Type B pancreatic cell (in vitro differentiated cells): Measurements from ENCODE around the gene KCNT2. TPM values are rescaled to one million over a fixed set of nuclear protein-coding genes. Genes with fewer than 3 reads are reported as not detected.
A peak's percentile ranks its signal among the peaks of the same experiment; 100 is the strongest.

Experiments
- DNase-seq: peaks from one replicate; pipeline ENCODE4 v3.0.0; 2021; ENCODE audit warnings: mixed read lengths; ENCODE audit not compliant: unreplicated experiment; ENCODE audit errors: extremely low spot score
- H3K27ac Mint-ChIP-seq: 2 replicates; pipeline ENCODE4 v1.8.0; 2021; ENCODE audit warnings: mild to moderate bottlenecking, mixed read lengths
- H3K27me3 Mint-ChIP-seq: 2 replicates; pipeline ENCODE4 v1.8.0; 2021; ENCODE audit warnings: mixed read lengths
- H3K36me3 Mint-ChIP-seq: 2 replicates; pipeline ENCODE4 v1.8.0; 2021; ENCODE audit warnings: mixed read lengths
- H3K4me1 Mint-ChIP-seq: one replicate; pipeline ENCODE4 v1.8.0; 2021; ENCODE audit warnings: mixed read lengths; ENCODE audit not compliant: unreplicated experiment
- H3K4me3 Mint-ChIP-seq: 2 replicates; pipeline ENCODE4 v1.8.0; 2021; ENCODE audit warnings: mild to moderate bottlenecking, mixed read lengths
- H3K9me3 Mint-ChIP-seq: 2 replicates; pipeline ENCODE4 v1.8.0; 2021; ENCODE audit warnings: mixed read lengths
- CTCF ChIP-seq: fragments of 200-600 bp; sonication (generic); conservative IDR thresholded peaks from 2 replicates; pipeline ENCODE4 v1.5.0; 2021; ENCODE audit warnings: antibody characterized with exemption, mild to moderate bottlenecking
- total RNA-seq: library from RNA; stranded (reverse); gene quantifications from 2 replicates; pipeline ENCODE4 v1.2.1, GENCODE V29; 2021; ENCODE audit warnings: low replicate concordance

The KCNT2 gene
- total RNA-seq, 1 donor from 2014 or later, result 10.9 TPM

DNA sequence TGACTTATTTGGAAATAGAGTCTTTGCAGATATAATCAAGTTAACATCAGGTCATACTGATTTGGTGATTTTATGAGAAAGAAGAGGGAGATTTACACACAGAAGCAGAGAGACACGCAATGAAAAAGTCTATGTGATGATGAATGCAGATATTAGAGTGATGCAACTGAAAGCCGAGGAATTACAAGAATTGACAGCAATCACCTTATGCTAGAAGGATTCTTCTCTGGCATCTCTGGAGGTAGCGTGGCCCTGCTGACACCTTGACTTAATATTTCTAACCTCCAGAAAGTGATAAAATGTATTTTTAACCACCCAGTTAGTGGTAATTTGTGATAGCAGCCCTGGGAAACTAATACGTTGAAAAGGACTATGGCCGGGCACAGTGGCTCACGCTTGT lies 29.4 kb upstream of the KCNT2 start:
- Mint-ChIP-seq H3K36me3 (no peaks in the 10 kb centered on the region), H3K27me3 (no peaks in the 10 kb centered on the region), H3K4me3 (no peak overlapping the region), H3K27ac (no peak overlapping the region), H3K4me1 (no peaks in the 10 kb centered on the region), H3K9me3 (no peaks in the 10 kb centered on the region)
- no peak for DNase-seq
- no peak for TF ChIP-seq CTCF

- no peak for TF ChIP-seq CTCF
- Mint-ChIP-seq H3K9me3 (peaks cover 5% of the 10 kb centered on the region), H3K36me3 (no peaks in the 10 kb centered on the region), H3K4me3 (no peak overlapping the region), H3K27me3 (no peaks in the 10 kb centered on the region), H3K4me1 (no peaks in the 10 kb centered on the region), H3K27ac (no peak overlapping the region)
- no peak for DNase-seq
Observed at GRCh38 chr1:196628838-196629237, 20.6 kb upstream of the KCNT2 start.

- DNase-seq, result no peak
- TF ChIP-seq CTCF, result no peak
- H3K27me3 Mint-ChIP-seq, result no peaks in the 10 kb centered on the region
- peaks cover 1% of the 10 kb centered on the region for H3K9me3 Mint-ChIP-seq
- no peak overlapping the region for H3K27ac Mint-ChIP-seq
- H3K4me1 Mint-ChIP-seq, result no peaks in the 10 kb centered on the region
- H3K4me3 Mint-ChIP-seq, result no peak overlapping the region
- no peaks in the 10 kb centered on the region for H3K36me3 Mint-ChIP-seq
Observed at GRCh38 chr1:196623079-196623478, 14.8 kb upstream of the KCNT2 start.

DNA sequence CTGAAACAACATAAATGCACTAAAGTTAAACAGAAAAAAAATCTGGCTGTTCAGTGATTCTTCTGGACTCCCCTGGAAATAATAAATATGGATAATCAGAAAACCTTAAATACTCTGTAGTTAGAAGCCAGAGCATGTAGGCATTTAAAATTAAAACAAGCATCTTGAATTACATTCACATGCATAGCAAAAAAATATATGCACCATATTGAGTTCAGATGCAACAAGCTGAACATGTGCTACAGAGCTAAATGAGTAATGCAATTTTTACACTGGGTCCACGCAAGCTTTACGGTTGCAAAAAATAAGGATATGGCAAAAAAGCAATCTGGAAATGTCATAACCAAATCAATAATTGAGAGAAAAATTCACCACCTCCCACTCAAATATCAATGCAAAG lies 11.5 kb upstream of the KCNT2 start:
- Mint-ChIP-seq H3K9me3 (no peaks in the 10 kb centered on the region), H3K4me3 (no peak overlapping the region), H3K4me1 (no peaks in the 10 kb centered on the region), H3K27ac (no peak overlapping the region), H3K36me3 (no peaks in the 10 kb centered on the region), H3K27me3 (no peaks in the 10 kb centered on the region)
- no peak for TF ChIP-seq CTCF
- no peak for DNase-seq

DNA sequence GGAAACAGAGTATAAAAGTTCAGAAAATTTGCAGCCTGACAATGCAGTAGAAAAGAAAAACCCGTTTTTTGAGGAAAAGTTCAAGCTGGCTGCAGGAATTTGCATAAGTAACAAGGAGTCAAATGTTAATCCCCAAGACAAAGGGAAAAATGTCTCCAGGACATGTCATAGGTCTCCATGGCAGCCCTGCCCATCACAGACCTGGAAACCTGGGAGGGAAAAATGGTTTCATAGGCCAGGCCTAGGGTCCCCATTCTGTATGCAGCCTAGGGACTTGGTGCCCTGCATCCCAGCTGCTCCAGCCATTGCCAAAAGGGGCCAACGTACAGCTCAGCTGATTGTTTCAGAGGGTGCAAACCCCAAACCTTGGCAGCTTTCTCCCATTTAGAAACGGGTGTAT lies 3.6 kb upstream of the KCNT2 start:
- DNase-seq, result no peak
- Mint-ChIP-seq H3K27ac (no peak overlapping the region), H3K4me3 (no peak overlapping the region), H3K9me3 (no peaks in the 10 kb centered on the region), H3K4me1 (peaks cover 14% of the 10 kb centered on the region), H3K36me3 (no peaks in the 10 kb centered on the region), H3K27me3 (peaks cover 4% of the 10 kb centered on the region)
- no peak for TF ChIP-seq CTCF

DNA sequence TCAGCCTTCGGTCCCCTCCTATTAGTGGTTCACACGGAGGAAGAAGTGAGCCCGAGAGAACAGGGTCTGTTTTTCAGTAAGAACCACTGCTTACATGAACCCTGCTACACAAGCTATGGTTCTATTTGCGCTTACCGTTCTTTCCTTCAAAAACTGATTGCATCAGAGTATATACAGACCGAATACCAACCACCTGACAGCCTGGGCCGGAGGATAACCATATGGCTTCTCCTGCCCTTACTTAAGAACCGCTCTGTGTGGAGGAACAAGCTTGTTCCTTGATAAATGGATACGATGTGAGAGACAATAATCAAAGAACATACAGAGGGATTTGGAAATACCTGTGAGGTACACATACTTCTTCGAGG lies 1.1 kb upstream of the KCNT2 start:
- no peaks in the 10 kb centered on the region for H3K36me3 Mint-ChIP-seq
- DNase-seq, result no peak
- peak overlapping the region; percentile 98 for H3K4me3 Mint-ChIP-seq
- H3K9me3 Mint-ChIP-seq, result no peaks in the 10 kb centered on the region
- peak overlapping the region; percentile 80 for H3K27ac Mint-ChIP-seq
- TF ChIP-seq CTCF, result no peak
- peaks cover 4% of the 10 kb centered on the region for H3K27me3 Mint-ChIP-seq
- H3K4me1 Mint-ChIP-seq, result peaks cover 16% of the 10 kb centered on the region
